HG03558 (cell line): ENCODE data around the gene SORBS1.

Source experiments
- ATAC-seq: cut with Tn5 transposase; IDR thresholded peaks from one replicate; pipeline ENCODE4 v1.9.1; 2021; ENCODE audit warnings: moderate number of reproducible peaks; ENCODE audit not compliant: unreplicated experiment; ENCODE audit errors: extremely low read depth

SORBS1 gene

GRCh38 chr10:95308389-95309302, 252.5 kb downstream of the SORBS1 start:
- no peak for ATAC-seq

GRCh38 chr10:95306851-95307250, 254.3 kb downstream of the SORBS1 start:
- ATAC-seq, result no peak

GRCh38 chr10:95306318-95306650, 254.9 kb downstream of the SORBS1 start:
- no peak for ATAC-seq

- ATAC-seq, result no peak
These were observed 255.4 kb downstream of the SORBS1 start for GRCh38 chr10:95305606-95306317.

GRCh38 chr10:95304976-95305375, 256.2 kb downstream of the SORBS1 start:
- no peak for ATAC-seq

- no peak for ATAC-seq
These were observed 256.7 kb downstream of the SORBS1 start for GRCh38 chr10:95304463-95304862.

GRCh38 chr10:95303950-95304349, 257.2 kb downstream of the SORBS1 start:
- no peak for ATAC-seq

GRCh38 chr10:95303535-95303934, 257.6 kb downstream of the SORBS1 start:
- no peak for ATAC-seq

- ATAC-seq, result no peak
These were observed 261.1 kb downstream of the SORBS1 start for GRCh38 chr10:95300022-95300539.

GRCh38 chr10:95297402-95297801, 263.8 kb downstream of the SORBS1 start:
- peak; percentile 26 for ATAC-seq

GRCh38 chr10:95296764-95297163, 264.4 kb downstream of the SORBS1 start:
- ATAC-seq, result no peak

GRCh38 chr10:95295031-95295755, 266.0 kb downstream of the SORBS1 start:
- ATAC-seq, result peak; percentile 68

- ATAC-seq, result no peak
These were observed 267.5 kb downstream of the SORBS1 start for GRCh38 chr10:95293631-95294030.

GRCh38 chr10:95291365-95292039, 269.7 kb downstream of the SORBS1 start:
- ATAC-seq, result no peak

GRCh38 chr10:95290461-95291364, 270.5 kb downstream of the SORBS1 start, which contains the start of gene PDLIM1:
Gene PDLIM1, minus strand, starts transcription at chr10:95291003. Its CDS starts 88 bp downstream, at chr10:95290915.
- ATAC-seq, result peak; percentile 19

GRCh38 chr10:95289921-95290421, 271.2 kb downstream of the SORBS1 start:
- ATAC-seq, result no peak

- no peak for ATAC-seq
These were observed 271.9 kb downstream of the SORBS1 start for GRCh38 chr10:95289003-95289920.

- no peak for ATAC-seq
These were observed 272.9 kb downstream of the SORBS1 start for GRCh38 chr10:95288303-95288702.
